ENCODE measurements around the gene PHACTR3.

DNA sequence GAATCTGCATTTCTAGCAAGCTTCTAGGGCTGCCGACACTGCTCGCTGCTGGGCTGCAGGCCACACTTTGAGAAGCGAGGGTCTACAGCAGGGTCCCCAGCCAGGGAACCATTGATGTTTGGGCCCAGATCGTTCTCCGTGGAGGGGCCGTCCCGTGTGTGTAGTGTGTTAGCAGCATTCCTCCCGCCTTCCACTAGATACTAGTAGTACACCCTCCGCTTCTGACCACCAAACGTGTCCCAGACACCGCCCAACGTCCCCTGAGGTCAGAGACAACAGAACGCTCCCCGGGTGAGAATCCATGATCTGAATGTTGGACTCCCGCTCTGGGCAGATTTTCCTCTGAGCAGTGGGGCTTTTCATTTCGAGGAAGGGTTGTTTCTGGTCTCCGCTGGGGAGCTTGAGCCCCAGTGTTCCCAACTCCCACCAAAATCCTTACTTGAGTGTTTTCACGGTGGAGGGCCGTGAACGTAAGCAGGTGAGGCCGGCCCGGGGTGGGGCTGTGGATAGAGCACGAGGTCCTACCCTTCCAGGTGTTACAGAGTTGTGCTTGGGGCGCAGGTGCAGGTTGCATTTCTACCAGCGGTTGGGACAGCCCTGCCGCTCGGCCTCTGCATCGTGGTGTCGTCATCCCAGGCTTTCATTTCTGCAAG is 204.5 kb downstream of the PHACTR3 start:
- TF ChIP-seq EZH2 (IDR thresholded peaks at IDR 0.05), result no peak
- TF ChIP-seq, protein P1, sequence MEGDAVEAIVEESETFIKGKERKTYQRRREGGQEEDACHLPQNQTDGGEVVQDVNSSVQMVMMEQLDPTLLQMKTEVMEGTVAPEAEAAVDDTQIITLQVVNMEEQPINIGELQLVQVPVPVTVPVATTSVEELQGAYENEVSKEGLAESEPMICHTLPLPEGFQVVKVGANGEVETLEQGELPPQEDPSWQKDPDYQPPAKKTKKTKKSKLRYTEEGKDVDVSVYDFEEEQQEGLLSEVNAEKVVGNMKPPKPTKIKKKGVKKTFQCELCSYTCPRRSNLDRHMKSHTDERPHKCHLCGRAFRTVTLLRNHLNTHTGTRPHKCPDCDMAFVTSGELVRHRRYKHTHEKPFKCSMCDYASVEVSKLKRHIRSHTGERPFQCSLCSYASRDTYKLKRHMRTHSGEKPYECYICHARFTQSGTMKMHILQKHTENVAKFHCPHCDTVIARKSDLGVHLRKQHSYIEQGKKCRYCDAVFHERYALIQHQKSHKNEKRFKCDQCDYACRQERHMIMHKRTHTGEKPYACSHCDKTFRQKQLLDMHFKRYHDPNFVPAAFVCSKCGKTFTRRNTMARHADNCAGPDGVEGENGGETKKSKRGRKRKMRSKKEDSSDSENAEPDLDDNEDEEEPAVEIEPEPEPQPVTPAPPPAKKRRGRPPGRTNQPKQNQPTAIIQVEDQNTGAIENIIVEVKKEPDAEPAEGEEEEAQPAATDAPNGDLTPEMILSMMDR (IDR thresholded peaks at IDR 0.05), result no peak

All from neural progenitor cell (in vitro differentiated cells).